Activated CD4-positive, alpha-beta memory T cell treated with anti-CD3 and anti-CD28 coated beads, Interleukin-2, amount 10 ng/mL, durations not matched to agents 7 days and 5 days (primary cell): ENCODE measurements around the gene CCDC81. TPM values are rescaled to one million over a fixed set of nuclear protein-coding genes. Genes with fewer than 3 reads are reported as not detected.

Experiments
- CTCF ChIA-PET: fragments of 350-600 bp; sonication (Branson Sonifier 250); formaldehyde crosslinking; loops from one replicate; lab custom pipeline; 2021; ENCODE audit warnings: antibody characterized with exemption, inconsistent platforms; lab: Charles Lee
- POLR2A ChIA-PET: fragments of 350-600 bp; sonication (Branson Sonifier 250); formaldehyde crosslinking; loops from one replicate; lab custom pipeline; 2021; ENCODE audit warnings: antibody characterized with exemption; lab: Charles Lee
- DNase-seq: peaks from one replicate; pipeline ENCODE4 v3.0.0-alpha.2; 2020
- H3K27ac Mint-ChIP-seq: one replicate; pipeline ENCODE4 v1.8.0; 2021; ENCODE audit warnings: mild to moderate bottlenecking, mixed read lengths
- H3K27me3 Mint-ChIP-seq: one replicate; pipeline ENCODE4 v1.8.0; 2021; ENCODE audit warnings: mixed read lengths
- H3K36me3 Mint-ChIP-seq: one replicate; pipeline ENCODE4 v1.8.0; 2021; ENCODE audit warnings: low read depth, mixed read lengths
- H3K4me1 Mint-ChIP-seq: one replicate; pipeline ENCODE4 v1.8.0; 2021; ENCODE audit warnings: mixed read lengths
- H3K4me3 Mint-ChIP-seq: one replicate; pipeline ENCODE4 v1.8.0; 2021; ENCODE audit warnings: mild to moderate bottlenecking, mixed read lengths
- H3K9me3 Mint-ChIP-seq: one replicate; pipeline ENCODE4 v1.8.0; 2021; ENCODE audit warnings: mixed read lengths
- total RNA-seq, 2 experiments: library from RNA; stranded (reverse); gene quantifications; one replicate each; pipeline ENCODE4 v1.2.3, GENCODE V29; 2021

CCDC81 gene
- total RNA-seq, 2 experiments from 2014 or later: 0.45 to 0.53 TPM

DNA sequence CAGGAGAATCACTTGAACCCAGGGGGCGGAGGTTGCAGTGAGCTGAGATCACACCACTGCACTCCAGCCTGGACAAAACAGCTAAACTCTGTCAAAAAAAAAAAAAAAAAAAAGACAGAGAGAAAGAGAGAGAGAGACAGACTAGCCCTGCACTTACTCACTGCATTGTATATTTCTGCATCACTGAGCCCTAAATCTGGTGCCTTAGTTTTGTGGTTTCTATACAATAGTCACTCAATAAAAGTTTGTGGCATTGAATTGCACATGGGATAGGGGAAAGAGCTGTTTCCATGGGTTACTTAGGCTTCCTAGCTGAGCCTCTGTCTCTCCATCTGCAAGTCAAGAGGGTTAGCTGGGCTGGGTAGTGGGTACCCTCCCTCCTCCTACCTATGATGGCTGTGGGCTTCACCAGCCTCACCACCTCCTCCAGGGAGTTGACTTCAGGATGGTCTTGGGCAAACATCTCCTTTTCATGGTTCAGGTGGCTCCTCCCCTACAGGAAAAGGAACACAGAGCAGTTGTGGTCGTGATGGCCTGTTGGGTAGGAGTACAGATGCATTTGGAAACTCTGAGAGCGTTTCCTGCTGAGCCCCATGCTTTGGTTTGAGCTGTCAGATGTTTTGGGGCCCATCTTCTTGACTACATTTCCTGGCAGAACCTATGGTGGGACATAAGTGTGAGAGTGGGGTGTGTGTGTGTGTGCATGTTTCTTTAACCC lies 73.2 kb downstream of the CCDC81 start:
- H3K4me1 Mint-ChIP-seq: peaks cover 11% of the 10 kb centered on the region
- no peaks in the 10 kb centered on the region for H3K36me3 Mint-ChIP-seq
- ChIA-PET POLR2A (interaction anchor here (0.8 kb wide), 1 partner anchor 145 kb away, joined by 3 read pairs; no protein-coding TSS in a partner anchor), CTCF (interaction anchor here (0.6 to 1.1 kb wide), 3 partner anchors 161 to 827 kb away, joined by 3 to 4 read pairs (median 4); partner anchors contain the start of gene CCDC83)
- H3K4me3 Mint-ChIP-seq: no peak overlapping the region
- peak; percentile 33 for DNase-seq
- H3K27ac Mint-ChIP-seq: peak overlapping the region; percentile 49
- H3K9me3 Mint-ChIP-seq: no peaks in the 10 kb centered on the region
- H3K27me3 Mint-ChIP-seq: no peaks in the 10 kb centered on the region

DNA sequence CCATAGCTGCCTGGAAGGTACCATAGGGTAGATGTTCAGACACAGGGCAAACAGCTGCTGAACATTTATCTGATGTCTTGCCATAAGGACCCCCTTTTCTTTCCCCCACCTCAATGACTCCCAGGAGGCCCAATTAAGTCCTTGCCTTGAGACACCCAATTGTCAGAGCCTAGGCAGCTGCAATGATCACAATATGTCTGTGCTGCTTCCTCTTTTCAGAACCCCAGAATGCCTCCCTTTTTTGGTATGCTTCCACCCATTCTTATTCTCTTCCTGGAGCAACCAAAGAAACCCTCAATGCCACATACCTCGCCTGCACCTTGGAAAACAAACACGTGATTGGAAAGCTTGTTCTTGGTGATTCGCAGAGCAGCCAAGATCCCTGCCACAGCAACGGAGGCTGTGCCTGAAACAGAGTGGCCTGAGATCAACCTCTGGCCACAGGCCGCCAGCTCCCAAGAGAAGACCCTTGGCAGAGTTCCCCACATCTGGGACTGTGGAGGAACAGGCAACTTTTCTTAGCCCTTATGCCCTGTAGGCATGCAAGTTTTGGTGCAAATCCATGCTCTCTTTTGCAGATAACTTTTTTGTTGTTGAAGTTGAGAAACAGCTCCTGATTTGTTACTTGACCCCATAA lies 75.4 kb downstream of the CCDC81 start:
- H3K36me3 Mint-ChIP-seq: no peaks in the 10 kb centered on the region
- ChIA-PET CTCF (interaction anchor here (1.3 kb wide), 1 partner anchor 367 kb away, joined by 3 read pairs; no protein-coding TSS in a partner anchor), POLR2A (interaction anchor here (1.7 kb wide), 1 partner anchor 352 kb away, joined by 5 read pairs; no protein-coding TSS in a partner anchor)
- H3K4me1 Mint-ChIP-seq: peaks cover 11% of the 10 kb centered on the region
- no peak overlapping the region for H3K27ac Mint-ChIP-seq
- H3K9me3 Mint-ChIP-seq: no peaks in the 10 kb centered on the region
- no peak for DNase-seq
- H3K27me3 Mint-ChIP-seq: no peaks in the 10 kb centered on the region
- no peak overlapping the region for H3K4me3 Mint-ChIP-seq

DNA sequence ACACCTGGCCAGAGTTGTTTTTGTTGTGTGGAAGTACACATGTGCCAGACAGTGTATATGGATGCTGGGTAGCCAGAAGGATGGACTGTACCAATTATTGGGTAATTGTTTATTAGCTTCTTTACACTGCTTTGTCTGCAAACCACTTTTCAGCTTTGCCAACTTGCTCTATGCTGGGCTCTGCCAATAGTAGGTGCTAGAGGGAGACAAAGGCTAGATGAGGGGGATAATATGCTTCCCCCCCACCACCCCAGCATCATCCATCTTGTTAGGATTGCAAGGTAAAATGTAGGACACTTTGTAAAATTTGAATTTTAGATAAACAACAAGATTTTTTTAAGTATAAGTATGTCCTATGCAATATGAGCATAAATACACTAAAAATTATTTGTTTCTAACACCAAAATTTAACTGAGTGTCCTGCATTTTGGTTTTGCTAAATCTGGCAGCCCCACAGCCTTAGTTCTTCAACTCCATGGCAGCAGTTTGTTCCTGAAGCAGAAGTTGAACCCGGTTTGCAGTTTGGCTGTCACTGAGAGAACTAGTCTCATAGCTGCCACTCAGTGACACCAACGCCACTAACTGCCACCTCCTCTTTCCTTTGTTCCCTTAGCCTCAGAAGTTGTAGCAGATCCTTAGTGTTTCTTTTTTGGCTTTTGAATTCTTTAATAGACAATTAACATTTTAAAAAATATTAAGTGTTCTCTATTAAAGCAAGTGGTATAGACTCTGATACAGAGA lies 78.8 kb downstream of the CCDC81 start:
- ChIA-PET CTCF (interaction anchor here (2.1 to 5.0 kb wide), 4 partner anchors 8 to 598 kb away, joined by 5 to 37 read pairs (median 8); partner anchors contain the start of gene CCDC83), POLR2A (no interaction called here)
- no peaks in the 10 kb centered on the region for H3K9me3 Mint-ChIP-seq
- no peaks in the 10 kb centered on the region for H3K4me1 Mint-ChIP-seq
- DNase-seq: no peak
- H3K27me3 Mint-ChIP-seq: no peaks in the 10 kb centered on the region
- no peak overlapping the region for H3K27ac Mint-ChIP-seq
- no peaks in the 10 kb centered on the region for H3K36me3 Mint-ChIP-seq
- H3K4me3 Mint-ChIP-seq: no peak overlapping the region

DNA sequence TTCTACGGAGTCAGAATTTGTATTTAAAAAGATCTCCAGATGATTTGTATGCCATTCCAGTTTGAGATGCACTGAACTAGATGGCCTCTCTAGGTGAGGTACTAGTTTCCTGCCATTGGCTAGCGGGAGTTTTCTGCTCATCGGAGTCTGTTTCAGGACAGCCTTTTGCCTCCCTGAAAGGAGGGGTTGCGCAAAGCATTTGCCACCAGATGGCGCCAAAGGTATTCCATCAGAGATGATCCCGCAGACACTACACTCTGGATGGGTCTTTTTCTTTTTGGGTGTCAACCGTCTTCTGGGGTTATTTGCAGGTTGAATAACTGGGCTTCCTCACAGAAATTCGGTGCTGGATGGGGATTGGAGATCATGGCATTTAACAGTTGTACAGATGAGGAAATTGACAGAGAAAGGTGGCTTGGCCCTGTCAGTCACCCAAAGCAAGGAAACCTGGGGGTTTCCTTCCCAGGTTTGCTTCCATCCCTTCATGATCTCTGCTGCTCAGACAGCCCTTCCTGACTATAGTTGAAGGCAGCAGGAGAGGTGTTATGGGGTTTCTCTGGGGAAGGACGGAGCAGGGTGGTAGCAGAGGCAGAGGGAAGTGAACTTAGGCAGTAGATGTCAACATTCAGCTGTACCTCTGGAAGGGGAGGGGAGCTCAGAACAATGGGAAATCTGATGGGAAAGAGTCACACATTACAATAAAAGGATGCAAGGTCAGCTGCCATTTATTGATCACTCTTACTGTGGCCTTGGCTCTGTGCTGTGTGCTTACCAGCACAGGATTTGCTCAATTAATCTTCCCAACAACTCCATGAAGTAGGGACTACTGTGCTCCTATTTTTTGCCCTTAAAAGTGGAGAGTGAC lies 81.6 kb downstream of the CCDC81 start:
- Mint-ChIP-seq H3K4me3 (no peak overlapping the region), H3K36me3 (no peaks in the 10 kb centered on the region), H3K27ac (no peak overlapping the region), H3K9me3 (no peaks in the 10 kb centered on the region), H3K27me3 (no peaks in the 10 kb centered on the region), H3K4me1 (no peaks in the 10 kb centered on the region)
- ChIA-PET CTCF (interaction anchor here (0.6 to 5.0 kb wide), 9 partner anchors 11 to 414 kb away, joined by 3 to 37 read pairs (median 4); partner anchors contain the start of gene PICALM), POLR2A (no interaction called here)
- DNase-seq: peak; percentile 79

DNA sequence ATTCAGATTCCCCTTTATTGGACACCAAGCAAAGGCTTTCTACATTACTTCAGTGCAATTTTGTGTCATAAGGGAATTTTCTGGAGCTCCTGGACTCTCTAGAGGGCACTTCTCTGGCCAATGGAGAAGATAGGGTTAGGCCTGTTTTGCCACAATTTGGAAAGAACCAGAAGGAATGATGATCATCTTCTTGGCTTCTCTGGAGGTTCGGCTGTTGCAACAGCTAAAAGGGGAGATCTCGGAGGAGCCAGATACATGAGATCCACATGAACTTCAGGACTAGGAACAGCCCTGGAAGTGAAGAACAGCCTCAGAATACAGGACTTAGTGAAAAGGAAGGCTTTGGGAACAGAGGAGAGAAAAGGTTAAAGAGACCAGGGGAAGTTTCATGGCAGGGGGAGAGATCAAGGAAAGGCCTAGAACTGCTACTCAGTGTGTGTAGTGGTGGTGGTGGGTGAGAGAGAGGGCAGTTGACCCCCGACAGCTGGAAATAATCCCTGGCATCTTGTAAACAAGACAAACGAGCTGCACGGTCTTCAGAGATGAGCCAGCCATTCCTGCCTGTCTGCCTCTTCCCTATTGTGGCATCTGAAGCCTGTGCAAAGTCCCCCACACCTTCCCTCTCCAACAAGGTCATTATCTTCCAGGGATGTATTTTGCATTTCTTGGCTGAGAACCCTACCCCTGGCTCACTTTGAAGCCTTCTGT lies 83.8 kb downstream of the CCDC81 start:
- CTCF ChIA-PET: interaction anchor here (1.6 to 5.0 kb wide), 2 partner anchors 149 to 346 kb away, joined by 4 to 37 read pairs; no protein-coding TSS in a partner anchor
- POLR2A ChIA-PET: no interaction called here
- Mint-ChIP-seq H3K36me3 (no peaks in the 10 kb centered on the region), H3K4me1 (no peaks in the 10 kb centered on the region), H3K4me3 (no peak overlapping the region), H3K9me3 (no peaks in the 10 kb centered on the region), H3K27ac (no peak overlapping the region), H3K27me3 (no peaks in the 10 kb centered on the region)
- DNase-seq: no peak

DNA sequence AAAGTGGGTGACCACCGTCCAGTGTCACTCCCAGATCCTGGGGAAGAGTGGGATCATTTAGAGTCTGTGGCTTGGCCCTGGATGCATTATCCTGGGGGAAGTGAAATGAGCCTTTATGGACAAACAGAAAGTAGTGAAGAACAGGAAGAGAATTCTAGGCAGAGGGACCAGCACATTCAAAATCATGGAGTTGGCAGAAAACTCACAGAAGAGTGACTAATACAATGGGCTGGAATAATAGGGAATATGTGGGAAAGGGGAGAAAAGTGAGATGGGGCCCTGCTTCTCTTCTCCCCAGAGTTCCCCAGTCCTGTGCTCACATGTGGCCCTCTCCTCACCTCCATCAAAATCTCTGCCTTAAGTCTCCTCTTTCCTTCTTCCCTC lies 84.3 kb downstream of the CCDC81 start:
- POLR2A ChIA-PET: no interaction called here
- no peaks in the 10 kb centered on the region for H3K27me3 Mint-ChIP-seq
- no peak for DNase-seq
- no peak overlapping the region for H3K27ac Mint-ChIP-seq
- H3K36me3 Mint-ChIP-seq: no peaks in the 10 kb centered on the region
- H3K4me1 Mint-ChIP-seq: no peaks in the 10 kb centered on the region
- no peak overlapping the region for H3K4me3 Mint-ChIP-seq
- no peaks in the 10 kb centered on the region for H3K9me3 Mint-ChIP-seq
- CTCF ChIA-PET: no interaction called here

DNA sequence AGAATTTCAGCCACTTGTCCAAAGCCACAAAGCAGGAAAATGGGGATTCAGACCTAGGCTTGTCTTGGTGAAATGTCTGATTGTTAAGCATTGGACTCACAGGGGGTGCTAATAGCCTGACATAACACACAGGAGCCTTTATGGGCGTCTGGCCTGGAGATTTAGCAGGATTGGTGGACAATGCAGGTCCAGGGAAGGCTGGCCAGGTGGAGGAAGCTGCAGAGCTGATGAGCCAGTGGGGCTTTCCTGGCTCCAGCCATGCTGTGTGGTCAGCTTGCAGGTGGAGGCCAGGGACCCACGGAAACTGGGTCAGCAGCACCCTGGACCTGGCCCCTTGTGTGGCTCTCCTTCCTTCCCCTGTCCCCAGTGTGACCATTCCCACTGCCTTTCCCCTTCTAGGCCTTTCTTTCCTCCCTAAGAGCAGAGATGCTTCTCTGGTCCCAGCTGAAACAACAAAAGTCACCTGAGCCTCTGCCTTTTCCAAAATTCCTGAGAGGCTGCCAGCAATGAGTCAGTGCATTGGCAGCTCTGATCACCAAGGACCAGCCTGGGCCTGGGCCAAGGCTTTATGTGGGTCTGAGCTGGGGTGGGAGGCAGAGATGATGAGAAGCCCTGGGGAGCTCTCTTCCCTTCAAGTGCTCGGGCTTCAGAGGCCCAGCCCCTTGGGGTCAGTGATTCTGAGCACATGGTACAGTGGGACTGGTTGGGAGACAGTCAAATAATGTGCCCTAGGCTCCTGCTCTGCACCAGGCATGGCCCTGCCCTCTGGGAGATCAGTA lies 85.2 kb downstream of the CCDC81 start:
- CTCF ChIA-PET: interaction anchor here (2.7 kb wide), 1 partner anchor 149 kb away, joined by 12 read pairs; no protein-coding TSS in a partner anchor
- DNase-seq: no peak
- Mint-ChIP-seq H3K27me3 (no peaks in the 10 kb centered on the region), H3K4me3 (no peak overlapping the region), H3K4me1 (no peaks in the 10 kb centered on the region), H3K9me3 (no peaks in the 10 kb centered on the region), H3K36me3 (no peaks in the 10 kb centered on the region), H3K27ac (no peak overlapping the region)
- POLR2A ChIA-PET: no interaction called here

DNA sequence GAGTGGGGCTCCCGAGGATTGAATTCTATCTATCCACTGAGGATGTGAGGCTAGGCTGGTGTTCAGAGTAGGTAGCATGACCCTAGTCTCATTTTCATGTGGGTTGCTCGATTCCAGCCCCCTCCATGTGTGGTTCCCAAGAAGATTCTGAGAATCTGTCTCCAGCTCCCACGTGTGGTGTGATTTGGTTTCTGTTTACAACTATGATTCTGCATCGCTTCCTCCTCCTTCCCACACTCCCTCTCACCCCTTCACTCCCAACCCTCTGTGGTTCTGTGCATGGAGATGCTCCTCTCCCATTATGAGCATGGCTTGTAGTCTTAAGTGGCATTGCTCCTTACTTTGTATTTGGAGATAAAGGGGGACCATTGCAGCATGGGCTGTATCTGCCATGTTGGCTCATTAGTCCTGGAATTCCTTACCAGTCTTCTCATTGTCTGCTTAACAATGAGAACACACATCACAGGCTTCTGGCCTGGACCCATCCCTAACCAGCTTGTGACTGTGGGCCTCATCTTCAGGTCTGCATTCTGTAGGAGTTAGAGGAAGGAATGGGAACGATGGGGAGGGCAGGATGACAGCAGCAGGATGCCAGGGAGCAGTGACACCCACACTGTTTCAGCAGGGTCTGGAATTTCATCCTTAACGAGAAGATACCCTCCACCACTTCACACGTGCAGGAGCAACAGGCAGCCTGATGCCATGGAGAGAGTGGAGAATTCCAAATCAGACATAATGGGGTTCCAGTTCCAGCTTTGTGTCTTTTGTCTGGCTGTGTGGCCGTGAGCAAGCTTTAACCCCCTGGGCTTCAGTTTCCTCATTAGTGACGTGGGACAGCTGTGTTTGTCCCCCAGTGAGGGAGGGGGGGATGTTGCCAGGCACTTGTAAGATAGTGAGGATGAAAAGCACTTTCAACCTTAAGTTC lies 86.0 kb downstream of the CCDC81 start:
- no peak for DNase-seq
- no peaks in the 10 kb centered on the region for H3K36me3 Mint-ChIP-seq

DNA sequence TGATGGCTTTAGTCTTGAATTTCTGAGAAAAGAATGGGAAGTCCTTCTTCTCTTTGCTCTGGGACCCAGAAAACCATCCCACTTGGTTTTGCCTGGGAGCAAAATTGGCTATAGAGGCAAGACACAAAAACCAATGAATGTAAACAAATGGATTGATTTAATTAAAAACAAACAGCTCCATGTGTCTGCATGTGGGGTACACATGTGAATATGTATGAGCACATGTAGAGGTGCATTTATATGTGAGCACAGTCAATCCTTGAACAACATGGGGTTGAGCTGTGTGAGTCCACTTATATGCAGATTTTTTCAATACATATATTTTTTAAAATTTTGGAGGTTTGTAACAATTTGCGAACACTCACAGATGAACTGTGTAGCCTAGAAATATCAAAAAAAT lies 87.2 kb downstream of the CCDC81 start:
- DNase-seq: no peak
- CTCF ChIA-PET: interaction anchor here (0.6 to 2.7 kb wide), 2 partner anchors 147 to 408 kb away, joined by 3 to 12 read pairs; no protein-coding TSS in a partner anchor
- H3K36me3 Mint-ChIP-seq: no peaks in the 10 kb centered on the region
- H3K4me3 Mint-ChIP-seq: no peak overlapping the region
- POLR2A ChIA-PET: no interaction called here
- H3K9me3 Mint-ChIP-seq: no peaks in the 10 kb centered on the region
- H3K27ac Mint-ChIP-seq: no peak overlapping the region
- no peaks in the 10 kb centered on the region for H3K27me3 Mint-ChIP-seq
- no peaks in the 10 kb centered on the region for H3K4me1 Mint-ChIP-seq

More for the DNA sequence above, 86.0 kb downstream of the CCDC81 start:
- H3K9me3 Mint-ChIP-seq: no peaks in the 10 kb centered on the region
- H3K4me3 Mint-ChIP-seq: no peak overlapping the region
- no peak overlapping the region for H3K27ac Mint-ChIP-seq
- H3K4me1 Mint-ChIP-seq: no peaks in the 10 kb centered on the region
- no peaks in the 10 kb centered on the region for H3K27me3 Mint-ChIP-seq
- POLR2A ChIA-PET: no interaction called here
- CTCF ChIA-PET: interaction anchor here (0.6 to 2.7 kb wide), 2 partner anchors 148 to 410 kb away, joined by 3 to 12 read pairs; no protein-coding TSS in a partner anchor

DNA sequence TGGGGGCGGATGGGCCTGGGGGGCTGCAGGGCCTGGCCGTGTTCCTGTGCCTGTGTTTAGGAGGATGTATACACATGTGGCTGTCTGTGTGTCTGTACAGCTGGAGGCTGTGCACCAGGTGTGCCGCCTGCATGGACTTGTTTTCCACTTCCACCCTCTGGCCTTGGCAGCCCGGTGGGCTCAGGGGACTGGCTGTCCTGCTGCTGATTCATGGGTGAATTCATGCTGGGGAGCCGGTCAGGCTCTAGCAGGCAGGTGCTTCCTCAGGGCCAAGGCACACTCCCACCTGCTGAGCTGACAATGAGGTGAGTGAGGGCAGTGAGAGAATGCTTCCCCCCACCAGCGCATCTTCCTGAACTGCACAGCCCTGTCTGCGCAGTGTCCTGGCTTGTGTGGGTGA lies 88.4 kb downstream of the CCDC81 start:
- ChIA-PET POLR2A (no interaction called here), CTCF (no interaction called here)
- Mint-ChIP-seq H3K27ac (no peak overlapping the region), H3K27me3 (peaks cover 3% of the 10 kb centered on the region), H3K4me1 (no peaks in the 10 kb centered on the region), H3K4me3 (no peak overlapping the region), H3K9me3 (no peaks in the 10 kb centered on the region), H3K36me3 (no peaks in the 10 kb centered on the region)
- no peak for DNase-seq
